Left lobe of liver (tissue), 2 donors: ENCODE measurements around the gene KCNQ4. TPM values are rescaled to one million over a fixed set of nuclear protein-coding genes. Genes with fewer than 3 reads are reported as not detected.

Experiments used
- ATAC-seq: fragments of 200-7000 bp; cut with Tn5 transposase; one replicate; pipeline ENCODE4 v1.9.1; 2020; ENCODE audit warnings: mild to moderate bottlenecking, moderate library complexity
- DNase-seq: peaks from one replicate; pipeline ENCODE4 v3.0.0-alpha.2; 2020; ENCODE audit warnings: low spot score
- total RNA-seq: library from RNA; stranded (reverse); gene quantifications from one replicate; pipeline ENCODE4 v1.2.1, GENCODE V29; 2021
- donor health status: DM: no; HTN: no; CAD: no; lungs with moderate emphysema.
- donor health status: DM: no; HTN: yes; CAD: no.

Gene KCNQ4
- total RNA-seq, result 0.20 TPM

- ATAC-seq (peak; percentile 83), DNase-seq (peak; percentile 57)
Observed at GRCh38 chr1:40783001-40783905, at the start of gene KCNQ4. KCNQ4 (plus strand) TSS chr1:40783787; CDS start chr1:40784094, 307 bp downstream.

GRCh38 chr1:40734882-40735628, 48.5 kb upstream of the KCNQ4 start:
- no peak for ATAC-seq
- no peak for DNase-seq

GRCh38 chr1:40736085-40736531, 47.5 kb upstream of the KCNQ4 start:
- no peak for DNase-seq
- no peak for ATAC-seq

GRCh38 chr1:40738831-40739230, 44.8 kb upstream of the KCNQ4 start:
- no peak for ATAC-seq
- no peak for DNase-seq

- no peak for DNase-seq
- no peak for ATAC-seq
Observed at GRCh38 chr1:40739455-40740008, 44.1 kb upstream of the KCNQ4 start.

- no peak for DNase-seq
- ATAC-seq, result peak; percentile 79
Observed at GRCh38 chr1:40740039-40740996, 43.3 kb upstream of the KCNQ4 start.

GRCh38 chr1:40740997-40741736, 42.4 kb upstream of the KCNQ4 start:
- DNase-seq, result no peak
- ATAC-seq, result no peak

- no peak for ATAC-seq
Observed at GRCh38 chr1:40742363-40743061, 41.1 kb upstream of the KCNQ4 start.

GRCh38 chr1:40743452-40743851, 40.1 kb upstream of the KCNQ4 start:
- ATAC-seq, result peak; percentile 66
- no peak for DNase-seq

More at GRCh38 chr1:40742363-40743061, 41.1 kb upstream of the KCNQ4 start:
- DNase-seq, result no peak

- ATAC-seq, result no peak
- no peak for DNase-seq
Observed at GRCh38 chr1:40743860-40744259, 39.7 kb upstream of the KCNQ4 start.

- ATAC-seq, result no peak
- DNase-seq, result no peak
Observed at GRCh38 chr1:40745176-40745575, 38.4 kb upstream of the KCNQ4 start.

GRCh38 chr1:40746344-40747090, 37.1 kb upstream of the KCNQ4 start:
- no peak for ATAC-seq
- DNase-seq, result no peak

GRCh38 chr1:40748841-40749718, 34.5 kb upstream of the KCNQ4 start:
- ATAC-seq (peak; percentile 95), DNase-seq (peak; percentile 90)

- ATAC-seq, result peak; percentile 44
- DNase-seq, result no peak
Observed at GRCh38 chr1:40749817-40750216, 33.8 kb upstream of the KCNQ4 start.

GRCh38 chr1:40750451-40750908, 33.1 kb upstream of the KCNQ4 start:
- no peak for ATAC-seq
- DNase-seq, result no peak

GRCh38 chr1:40751802-40752201, 31.8 kb upstream of the KCNQ4 start:
- ATAC-seq, result no peak
- no peak for DNase-seq
